ENCODE measurements around the gene C19orf44.

DNA sequence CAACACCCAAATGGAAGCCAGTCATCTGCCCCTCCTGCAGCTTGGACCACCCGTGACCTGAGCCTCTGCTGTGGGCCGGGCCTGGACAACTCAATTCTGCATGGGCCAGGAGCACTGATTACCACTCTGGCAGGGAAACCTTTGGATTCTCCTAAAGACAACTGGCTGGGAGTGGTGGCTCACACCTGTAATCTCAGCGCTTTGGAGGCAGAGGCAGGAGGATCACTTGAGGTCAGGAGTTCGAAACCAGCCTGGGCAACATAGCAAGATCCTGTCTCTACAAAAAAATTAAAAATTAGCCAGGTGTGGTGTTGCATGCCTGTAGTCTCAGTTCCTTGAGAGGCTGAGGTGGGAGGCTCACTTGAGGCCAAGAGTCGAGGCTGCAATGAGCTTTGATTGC, 31.0 kb upstream of the C19orf44 start:
- TF ChIP-seq FOXK2 (IDR thresholded peaks at IDR 0.05) (no peak), BHLHE40 (IDR thresholded peaks at IDR 0.05; ENCODE audit: borderline replicate concordance) (no peak), ELF4 (IDR thresholded peaks at IDR 0.05) (no peak), SP1 (IDR thresholded peaks at IDR 0.05) (no peak), ZNF384 (IDR thresholded peaks at IDR 0.05) (no peak), FOXM1 (IDR thresholded peaks at IDR 0.05; ENCODE audit: borderline replicate concordance) (no peak), LEF1 (IDR thresholded peaks at IDR 0.05; ENCODE audit: borderline replicate concordance) (no peak), ARNT (IDR thresholded peaks at IDR 0.05) (no peak), HDGF (IDR thresholded peaks at IDR 0.05; ENCODE audit: borderline replicate concordance) (no peak), FOXA1 (IDR thresholded peaks at IDR 0.05) (no peak), L3MBTL2 (conservative IDR thresholded peaks at IDR 0.05) (no peak)
- TF ChIP-seq, protein P1, sequence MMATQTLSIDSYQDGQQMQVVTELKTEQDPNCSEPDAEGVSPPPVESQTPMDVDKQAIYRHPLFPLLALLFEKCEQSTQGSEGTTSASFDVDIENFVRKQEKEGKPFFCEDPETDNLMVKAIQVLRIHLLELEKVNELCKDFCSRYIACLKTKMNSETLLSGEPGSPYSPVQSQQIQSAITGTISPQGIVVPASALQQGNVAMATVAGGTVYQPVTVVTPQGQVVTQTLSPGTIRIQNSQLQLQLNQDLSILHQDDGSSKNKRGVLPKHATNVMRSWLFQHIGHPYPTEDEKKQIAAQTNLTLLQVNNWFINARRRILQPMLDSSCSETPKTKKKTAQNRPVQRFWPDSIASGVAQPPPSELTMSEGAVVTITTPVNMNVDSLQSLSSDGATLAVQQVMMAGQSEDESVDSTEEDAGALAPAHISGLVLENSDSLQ (IDR thresholded peaks at IDR 0.05), result no peak
